Measurements from ENCODE around the gene RNF44.

GRCh38 chr5:176568657-176569056 lies 31.5 kb upstream of the RNF44 start:
- TF ChIP-seq POLR2AphosphoS5 (IDR thresholded peaks at IDR 0.05; ENCODE audit: low read depth, low read length) (no peak), SIN3A (IDR thresholded peaks at IDR 0.05; ENCODE audit: borderline replicate concordance, insufficient read depth, low read length) (no peak)
